ENCODE data around the gene HOXB1. TPM values are rescaled to one million over a fixed set of nuclear protein-coding genes. Genes with fewer than 3 reads are reported as not detected.

The HOXB1 gene
- total RNA-seq, 4 donors from 2014 or later = not detected

DNA sequence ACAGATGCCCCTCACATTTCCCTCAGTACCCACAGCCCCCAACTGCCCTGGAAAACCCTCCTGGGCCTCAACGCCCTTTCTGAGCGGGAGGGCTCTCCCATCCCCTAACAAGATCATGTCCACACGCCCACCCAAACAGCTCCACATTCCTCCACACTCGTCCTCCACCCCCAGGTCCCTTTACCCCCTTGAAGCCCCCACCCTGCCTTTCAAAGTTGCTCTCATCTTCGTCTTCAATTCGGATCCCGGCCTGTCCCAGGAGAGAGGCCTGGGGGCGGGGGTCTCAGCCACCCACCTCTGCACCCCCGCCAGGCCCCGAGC, 33.0 kb upstream of the HOXB1 start:
- WGBS, 2 donors = 23 to 30% methylated on average over 9 to 10 of the region's 10 CpGs

DNA sequence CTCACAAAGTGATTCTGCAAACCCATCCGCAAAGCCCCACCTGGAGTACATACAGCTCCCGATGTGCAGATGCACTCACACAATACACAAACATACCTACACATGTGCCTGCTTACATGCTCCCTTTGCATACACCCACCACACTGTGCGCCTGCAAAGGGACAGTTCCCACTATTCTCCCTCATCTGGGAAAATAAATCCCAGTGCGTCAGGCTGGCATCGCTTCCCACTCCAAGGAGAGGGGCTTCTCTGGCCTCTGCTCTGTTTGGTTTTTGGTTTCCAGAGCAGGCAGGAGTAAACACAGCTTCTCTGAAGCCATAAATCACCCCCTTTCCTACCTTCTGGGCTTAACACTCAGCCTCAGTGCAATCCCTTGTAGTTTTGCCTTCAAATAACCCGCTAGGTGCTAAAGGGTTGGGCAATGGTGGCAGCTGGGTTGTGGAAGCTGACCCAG, 32.6 kb upstream of the HOXB1 start:
- Histone ChIP-seq H3K4me3 (peak overlapping the region in 1 of 4 donors; percentile 31), H3K9me3 (no peaks in the 10 kb centered on the region), H3K27me3 (peaks cover 0 to 98% of the 10 kb centered on the region in 2 donors), H3K36me3 (no peaks in the 10 kb centered on the region), H3K27ac (peak overlapping the region in 2 of 4 donors; percentile 61 to 65), H3K4me1 (peaks cover 0 to 34% (median 14%) of the 10 kb centered on the region in 4 donors)
- TF ChIP-seq EP300 (IDR thresholded peaks at IDR 0.05) = no peak
- no peak for TF ChIP-seq POLR2A (IDR thresholded peaks at IDR 0.05)
- no peak for TF ChIP-seq CTCF (IDR thresholded peaks at IDR 0.05)
- 54 to 60% methylated on average over 6 of the region's 6 CpGs for WGBS, 2 donors
- DNase-seq (ENCODE audit: low spot score in 2 of 2) = no peak

More for the DNA sequence above, 33.0 kb upstream of the HOXB1 start:
- Histone ChIP-seq H3K36me3 (no peaks in the 10 kb centered on the region), H3K9me3 (no peaks in the 10 kb centered on the region), H3K27ac (peak overlapping the region in 3 of 4 donors; percentile 19 to 65 (median 61)), H3K4me3 (peak overlapping the region in 3 of 4 donors; percentile 31 to 49 (median 32)), H3K27me3 (peaks cover 0 to 98% of the 10 kb centered on the region in 2 donors), H3K4me1 (peaks cover 0 to 35% (median 14%) of the 10 kb centered on the region in 4 donors)
- no peak for DNase-seq (ENCODE audit: low spot score in 2 of 2)
- TF ChIP-seq EP300 (IDR thresholded peaks at IDR 0.05) = no peak
- no peak for TF ChIP-seq CTCF (IDR thresholded peaks at IDR 0.05)
- no peak for TF ChIP-seq POLR2A (IDR thresholded peaks at IDR 0.05)

DNA sequence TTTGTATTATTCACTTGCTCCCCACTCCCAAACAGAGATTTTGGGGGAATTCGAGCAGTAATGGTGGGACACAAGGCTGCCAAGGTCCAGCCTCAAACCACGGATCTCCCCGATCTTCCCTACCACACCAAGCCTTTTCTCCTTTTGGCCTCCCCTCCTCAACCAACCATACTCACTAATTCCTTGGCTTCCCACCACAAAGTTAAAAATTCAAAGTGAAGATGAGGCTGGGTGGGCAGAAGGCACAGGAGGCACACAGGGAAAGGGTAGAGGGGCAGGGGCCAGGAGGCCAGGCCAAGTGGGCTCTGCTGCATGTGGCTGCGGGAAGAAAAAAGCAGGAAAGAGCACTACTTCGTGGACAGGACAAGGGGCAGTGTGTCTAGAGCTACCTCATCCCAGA, 32.1 kb upstream of the HOXB1 start:
- TF ChIP-seq EP300 (IDR thresholded peaks at IDR 0.05) = no peak
- no peak for TF ChIP-seq CTCF (IDR thresholded peaks at IDR 0.05)
- no peak for TF ChIP-seq POLR2A (IDR thresholded peaks at IDR 0.05)
- H3K27me3 ChIP-seq = peaks cover 0 to 98% of the 10 kb centered on the region in 2 donors
- peaks cover 0 to 35% (median 13%) of the 10 kb centered on the region in 4 donors for H3K4me1 ChIP-seq
- H3K9me3 ChIP-seq = no peaks in the 10 kb centered on the region
- no peak overlapping the region for H3K4me3 ChIP-seq
- 57 to 65% methylated on average over 5 of the region's 5 CpGs for WGBS, 2 donors
- H3K36me3 ChIP-seq = no peaks in the 10 kb centered on the region
- no peak overlapping the region for H3K27ac ChIP-seq
- no peak for DNase-seq (ENCODE audit: low spot score in 2 of 2)

DNA sequence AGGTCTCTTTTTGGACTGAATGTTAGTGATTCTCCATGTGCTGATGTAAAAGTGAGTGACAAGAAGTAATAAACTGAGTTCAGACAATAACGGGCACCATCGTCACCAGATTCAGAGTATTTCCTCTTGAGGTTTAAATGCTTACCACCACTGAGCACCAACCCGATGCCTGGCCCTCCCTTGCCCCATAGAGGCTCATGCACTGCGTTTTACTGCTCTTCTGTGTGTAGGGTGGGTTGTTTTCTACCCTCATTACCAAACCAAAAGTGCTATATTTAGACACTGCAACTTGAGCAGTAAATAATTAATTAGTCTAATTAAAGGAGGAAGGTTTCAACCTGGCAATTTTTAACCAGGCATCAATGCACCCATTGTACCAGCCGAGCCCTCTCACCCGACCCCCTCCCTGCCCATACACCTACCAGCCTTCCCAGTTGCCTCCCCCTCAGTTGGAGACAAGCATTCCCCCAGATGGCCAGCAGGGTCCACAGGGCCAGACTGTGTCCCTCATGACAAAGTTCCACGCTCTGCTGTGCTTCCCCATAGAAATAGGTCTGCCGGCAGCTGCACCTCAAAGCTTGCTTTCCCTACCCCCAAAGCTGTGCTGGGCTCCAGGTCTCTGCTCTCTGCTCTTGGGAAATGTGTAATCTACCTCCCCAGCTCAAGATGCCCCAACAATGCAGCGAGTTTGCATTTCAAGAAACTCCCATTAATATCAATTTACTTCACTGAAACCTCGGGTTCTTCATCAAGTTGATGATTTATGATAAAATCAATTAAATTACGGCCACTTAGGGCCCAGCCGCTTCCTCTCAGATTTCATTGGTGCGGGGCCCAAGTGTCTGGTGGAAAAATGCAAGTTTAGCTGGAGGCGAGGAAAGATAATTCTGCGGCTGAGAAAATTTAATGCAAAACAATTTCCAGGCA, 31.3 kb upstream of the HOXB1 start:
- no peak overlapping the region for H3K27ac ChIP-seq
- H3K36me3 ChIP-seq = no peaks in the 10 kb centered on the region
- H3K9me3 ChIP-seq = no peaks in the 10 kb centered on the region
- DNase-seq (ENCODE audit: low spot score in 2 of 2) = no peak
- peaks cover 0 to 98% of the 10 kb centered on the region in 2 donors for H3K27me3 ChIP-seq
- 62 to 63% methylated on average over 15 of the region's 15 CpGs for WGBS, 2 donors
- peaks cover 0 to 37% (median 10%) of the 10 kb centered on the region in 4 donors for H3K4me1 ChIP-seq
- H3K4me3 ChIP-seq = no peak overlapping the region
- TF ChIP-seq CTCF (IDR thresholded peaks at IDR 0.05) (peak in 1 of 5 experiments; percentile 11), EP300 (IDR thresholded peaks at IDR 0.05) (no peak), POLR2A (IDR thresholded peaks at IDR 0.05) (no peak)
